ENCODE results near the gene CNKSR3.
A peak's percentile ranks its signal among the peaks of the same experiment; 100 is the strongest.

The CNKSR3 gene

GRCh38 chr6:154345811-154346210, 164.7 kb downstream of the CNKSR3 start:
- DNase-seq (ENCODE audit: low spot score) = no peak

GRCh38 chr6:154343473-154344308, 166.8 kb downstream of the CNKSR3 start:
- peak; percentile 16 for DNase-seq (ENCODE audit: low spot score)

GRCh38 chr6:154341871-154342270, 168.6 kb downstream of the CNKSR3 start:
- no peak for DNase-seq (ENCODE audit: low spot score)

GRCh38 chr6:154341336-154341735, 169.1 kb downstream of the CNKSR3 start:
- DNase-seq (ENCODE audit: low spot score) = no peak

All from GM03348 (cell line).